ENCODE measurements around the gene IL13.
"Not testable (repeated sequence)": the region's sequence is repeated elsewhere in the genome, so short reads cannot be mapped to it uniquely, and the experiment has no call there.

DNA sequence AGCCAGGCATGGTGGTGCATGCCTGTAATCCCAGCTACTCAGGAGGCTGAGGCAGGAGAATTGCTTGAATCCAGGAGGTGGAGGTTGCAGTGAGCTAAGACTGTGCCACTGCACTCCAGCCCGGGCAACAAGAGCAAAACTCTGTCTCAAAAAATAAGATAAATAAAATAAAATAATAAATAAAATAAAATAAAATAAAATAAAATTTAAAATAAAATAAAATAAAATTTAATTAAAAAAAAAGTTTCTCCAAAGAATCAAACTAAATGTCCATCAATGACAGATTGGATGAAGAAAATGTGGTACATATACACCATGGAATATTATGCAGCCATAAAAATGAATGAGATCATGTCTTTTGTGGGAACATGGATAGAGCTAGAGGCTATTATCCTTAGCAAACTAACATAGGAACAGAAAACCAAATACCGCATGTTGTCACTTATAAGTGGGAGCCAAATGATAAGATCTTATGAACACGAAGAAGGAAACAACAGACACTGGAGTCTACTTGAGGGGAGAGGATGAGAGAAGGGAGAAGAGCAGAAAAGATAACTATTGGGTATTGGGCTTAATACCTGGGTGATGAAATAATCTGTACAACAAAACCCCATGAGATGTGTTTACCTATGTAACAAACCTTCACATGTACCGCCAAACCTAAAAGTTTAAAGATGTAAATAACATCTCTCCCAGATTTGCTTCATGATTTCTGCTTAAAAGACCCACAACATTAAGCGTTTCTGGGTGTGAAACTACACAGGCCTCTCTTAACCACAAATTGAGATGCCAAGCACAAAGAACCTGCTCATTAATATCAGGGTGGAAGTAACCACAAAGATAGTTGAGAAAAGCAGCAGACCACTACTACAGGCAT lies 34.0 kb downstream of the IL13 start:
- TF ChIP-seq, protein P1, sequence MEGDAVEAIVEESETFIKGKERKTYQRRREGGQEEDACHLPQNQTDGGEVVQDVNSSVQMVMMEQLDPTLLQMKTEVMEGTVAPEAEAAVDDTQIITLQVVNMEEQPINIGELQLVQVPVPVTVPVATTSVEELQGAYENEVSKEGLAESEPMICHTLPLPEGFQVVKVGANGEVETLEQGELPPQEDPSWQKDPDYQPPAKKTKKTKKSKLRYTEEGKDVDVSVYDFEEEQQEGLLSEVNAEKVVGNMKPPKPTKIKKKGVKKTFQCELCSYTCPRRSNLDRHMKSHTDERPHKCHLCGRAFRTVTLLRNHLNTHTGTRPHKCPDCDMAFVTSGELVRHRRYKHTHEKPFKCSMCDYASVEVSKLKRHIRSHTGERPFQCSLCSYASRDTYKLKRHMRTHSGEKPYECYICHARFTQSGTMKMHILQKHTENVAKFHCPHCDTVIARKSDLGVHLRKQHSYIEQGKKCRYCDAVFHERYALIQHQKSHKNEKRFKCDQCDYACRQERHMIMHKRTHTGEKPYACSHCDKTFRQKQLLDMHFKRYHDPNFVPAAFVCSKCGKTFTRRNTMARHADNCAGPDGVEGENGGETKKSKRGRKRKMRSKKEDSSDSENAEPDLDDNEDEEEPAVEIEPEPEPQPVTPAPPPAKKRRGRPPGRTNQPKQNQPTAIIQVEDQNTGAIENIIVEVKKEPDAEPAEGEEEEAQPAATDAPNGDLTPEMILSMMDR (IDR thresholded peaks at IDR 0.05), result not testable (repeated sequence)
- not testable (repeated sequence) for TF ChIP-seq EP300, POLR2A (IDR thresholded peaks at IDR 0.05)

Measured in ovary (tissue), 3 donors.